ENCODE measurements around the gene IL22RA2.
"Not testable (repeated sequence)": the region's sequence is repeated elsewhere in the genome, so short reads cannot be mapped to it uniquely, and the experiment has no call there.

Gene IL22RA2

GRCh38 chr6:137210903-137211302, 37.5 kb upstream of the IL22RA2 start:
- H3K4me3 ChIP-seq (ENCODE audit: low read depth, low read length) = no peak overlapping the region
- DNase-seq (ENCODE audit: low read depth) = no peak
- no peak for TF ChIP-seq CTCF (IDR thresholded peaks at IDR 0.05; ENCODE audit: low read depth, low read length, missing control alignments)

- no peak overlapping the region for H3K4me3 ChIP-seq (ENCODE audit: low read depth, low read length)
- TF ChIP-seq CTCF (IDR thresholded peaks at IDR 0.05; ENCODE audit: low read depth, low read length, missing control alignments) = no peak
- no peak for DNase-seq (ENCODE audit: low read depth)
Measured at GRCh38 chr6:137208279-137208678, 34.8 kb upstream of the IL22RA2 start.

- DNase-seq (ENCODE audit: low read depth) = not testable (repeated sequence)
Measured at GRCh38 chr6:137207457-137207856, 34.0 kb upstream of the IL22RA2 start.

GRCh38 chr6:137206577-137206976, 33.1 kb upstream of the IL22RA2 start:
- no peak for TF ChIP-seq CTCF (IDR thresholded peaks at IDR 0.05; ENCODE audit: low read depth, low read length, missing control alignments)
- H3K4me3 ChIP-seq (ENCODE audit: low read depth, low read length) = no peak overlapping the region
- no peak for DNase-seq (ENCODE audit: low read depth)

More at GRCh38 chr6:137207457-137207856, 34.0 kb upstream of the IL22RA2 start:
- not testable (repeated sequence) for H3K4me3 ChIP-seq (ENCODE audit: low read depth, low read length)

DNA sequence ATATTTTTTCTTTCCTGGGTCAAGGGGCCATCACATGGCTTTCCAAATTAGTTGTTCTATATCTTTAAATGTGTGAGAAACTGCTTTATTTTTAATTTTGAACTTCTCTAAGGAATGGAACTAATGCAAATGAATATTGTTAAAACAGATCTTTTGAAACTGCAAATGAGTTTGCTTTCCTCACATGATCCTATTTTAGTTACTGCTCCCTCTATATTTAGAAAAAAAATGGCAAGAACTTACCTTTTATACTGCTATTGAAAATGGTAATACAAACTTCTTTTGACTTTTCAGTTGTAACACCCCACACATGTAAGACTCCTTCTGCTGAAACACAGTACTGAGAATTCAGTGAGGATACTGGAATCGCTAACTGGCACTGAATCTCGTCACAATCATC, 29.8 kb upstream of the IL22RA2 start:
- no peak for DNase-seq (ENCODE audit: low read depth)
- TF ChIP-seq CTCF (IDR thresholded peaks at IDR 0.05; ENCODE audit: low read depth, low read length, missing control alignments) = no peak
- H3K4me3 ChIP-seq (ENCODE audit: low read depth, low read length) = no peak overlapping the region

GRCh38 chr6:137202078-137202477, 28.6 kb upstream of the IL22RA2 start:
- H3K4me3 ChIP-seq (ENCODE audit: low read depth, low read length) = no peak overlapping the region
- DNase-seq (ENCODE audit: low read depth) = no peak
- TF ChIP-seq CTCF (IDR thresholded peaks at IDR 0.05; ENCODE audit: low read depth, low read length, missing control alignments) = peak; percentile 62

DNA sequence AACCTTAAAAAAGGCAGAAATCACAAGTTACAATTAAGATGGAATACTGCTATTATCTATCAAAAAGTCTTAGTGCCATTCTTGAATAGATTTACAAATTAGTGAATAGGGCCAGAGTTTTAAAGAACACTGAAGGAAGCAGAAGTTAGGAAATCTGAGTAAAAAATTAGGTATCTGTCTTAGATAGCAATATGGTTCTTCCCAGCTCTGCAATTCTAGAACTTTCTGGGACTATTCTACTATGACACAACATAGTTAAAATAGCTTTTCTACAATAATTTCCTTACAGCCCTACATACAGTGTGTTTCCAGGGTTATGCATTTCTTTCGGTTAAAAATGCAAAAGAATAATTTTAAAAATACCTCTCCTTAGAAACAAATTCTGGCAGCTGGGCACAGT, 27.6 kb upstream of the IL22RA2 start:
- no peak for DNase-seq (ENCODE audit: low read depth)
- TF ChIP-seq CTCF (IDR thresholded peaks at IDR 0.05; ENCODE audit: low read depth, low read length, missing control alignments) = no peak
- H3K4me3 ChIP-seq (ENCODE audit: low read depth, low read length) = no peak overlapping the region

DNA sequence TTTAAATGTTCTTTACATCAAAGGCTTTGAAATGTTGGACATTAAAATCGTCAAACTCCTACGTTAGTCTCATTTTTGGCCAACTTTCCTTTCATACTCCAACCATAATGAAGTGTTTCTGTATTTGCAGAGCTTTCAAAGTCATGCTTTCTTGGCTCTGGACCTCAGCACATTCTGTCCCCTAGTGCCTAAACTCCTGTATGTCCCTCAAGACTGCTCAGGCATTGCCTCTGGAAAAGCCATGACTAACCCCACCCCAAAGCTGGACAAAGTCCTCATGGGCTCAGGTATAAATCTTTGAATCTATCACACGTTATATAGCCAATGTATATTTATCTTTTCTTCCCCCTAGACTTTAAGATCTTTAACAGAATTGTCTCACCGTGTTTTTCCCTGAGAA, 26.8 kb upstream of the IL22RA2 start:
- no peak for TF ChIP-seq CTCF (IDR thresholded peaks at IDR 0.05; ENCODE audit: low read depth, low read length, missing control alignments)
- DNase-seq (ENCODE audit: low read depth) = no peak
- no peak overlapping the region for H3K4me3 ChIP-seq (ENCODE audit: low read depth, low read length)

Data from GM12864 (cell line).